B cell (primary cell): ENCODE results near the gene RAD21L1.

Source experiments
- CTCF ChIP-seq: fragments of 200-600 bp; IDR thresholded peaks from one replicate; pipeline ENCODE4 v1.8.0; 2022; ENCODE audit warnings: antibody characterized with exemption, mild to moderate bottlenecking
- EZH2 ChIP-seq: IDR thresholded peaks from 2 replicates; pipeline ENCODE4 v1.6.1; 2012; ENCODE audit warnings: borderline replicate concordance, low read depth, mild to moderate bottlenecking, moderate library complexity, low read length; ENCODE audit not compliant: insufficient read depth, poor library complexity, severe bottlenecking

- TF ChIP-seq CTCF, result no peak
- no peak for TF ChIP-seq EZH2
These were observed 73.2 kb downstream of the RAD21L1 start for GRCh38 chr20:1298888-1299511.
